ENCODE data around the gene PCOLCE2.

PCOLCE2 gene

GRCh38 chr3:142904639-142905436 is 16.0 kb upstream of the PCOLCE2 start:
- POLR2A ChIA-PET: no interaction called here
- TF ChIP-seq SP1 (IDR thresholded peaks at IDR 0.05): no peak
- no peak for TF ChIP-seq SUZ12 (IDR thresholded peaks at IDR 0.05)
- no peak for TF ChIP-seq L3MBTL2 (conservative IDR thresholded peaks at IDR 0.05)
- no peak for TF ChIP-seq FOXK2 (IDR thresholded peaks at IDR 0.05)
- no peak for TF ChIP-seq ELF4 (IDR thresholded peaks at IDR 0.05)
- TF ChIP-seq NFRKB (IDR thresholded peaks at IDR 0.05): no peak
- no peak for TF ChIP-seq ARNT (IDR thresholded peaks at IDR 0.05)
- no peak for TF ChIP-seq HDGF (IDR thresholded peaks at IDR 0.05; ENCODE audit: borderline replicate concordance)
- no peak for TF ChIP-seq PKNOX1 (IDR thresholded peaks at IDR 0.05)
- TF ChIP-seq LEF1 (IDR thresholded peaks at IDR 0.05; ENCODE audit: borderline replicate concordance): no peak
- no peak for TF ChIP-seq ZNF384 (IDR thresholded peaks at IDR 0.05)
- TF ChIP-seq FOXM1 (IDR thresholded peaks at IDR 0.05; ENCODE audit: borderline replicate concordance): no peak
- TF ChIP-seq CTBP1 (IDR thresholded peaks at IDR 0.05; ENCODE audit: borderline replicate concordance): no peak
- TF ChIP-seq BHLHE40 (IDR thresholded peaks at IDR 0.05; ENCODE audit: borderline replicate concordance): no peak
- TF ChIP-seq FOXA1 (IDR thresholded peaks at IDR 0.05): no peak
- TF ChIP-seq TARDBP (IDR thresholded peaks at IDR 0.05): no peak
- CTCF ChIA-PET: interaction anchor here (1.2 kb wide), 1 partner anchor 76 kb away, joined by 8 read pairs; no protein-coding TSS in a partner anchor
- peak; percentile 39 for DNase-seq (ENCODE audit: extremely low spot score)

- POLR2A ChIA-PET: no interaction called here
- no peak for DNase-seq (ENCODE audit: extremely low spot score)
Observed at GRCh38 chr3:142902356-142902755, 13.5 kb upstream of the PCOLCE2 start.

GRCh38 chr3:142898346-142899213 is 9.7 kb upstream of the PCOLCE2 start:
- no peak for TF ChIP-seq BHLHE40 (IDR thresholded peaks at IDR 0.05; ENCODE audit: borderline replicate concordance)
- TF ChIP-seq ARNT (IDR thresholded peaks at IDR 0.05): no peak
- TF ChIP-seq CTBP1 (IDR thresholded peaks at IDR 0.05; ENCODE audit: borderline replicate concordance): no peak
- TF ChIP-seq TARDBP (IDR thresholded peaks at IDR 0.05): no peak
- TF ChIP-seq L3MBTL2 (conservative IDR thresholded peaks at IDR 0.05): no peak
- no peak for TF ChIP-seq ELF4 (IDR thresholded peaks at IDR 0.05)
- TF ChIP-seq LEF1 (IDR thresholded peaks at IDR 0.05; ENCODE audit: borderline replicate concordance): no peak
- no peak for TF ChIP-seq HDGF (IDR thresholded peaks at IDR 0.05; ENCODE audit: borderline replicate concordance)
- no peak for TF ChIP-seq FOXK2 (IDR thresholded peaks at IDR 0.05)
- no peak for TF ChIP-seq SUZ12 (IDR thresholded peaks at IDR 0.05)
- ChIA-PET CTCF (no interaction called here), POLR2A (interaction anchor here (1.9 kb wide), 1 partner anchor 11 kb away, joined by 5 read pairs; no protein-coding TSS in a partner anchor)
- no peak for DNase-seq (ENCODE audit: extremely low spot score)

More at GRCh38 chr3:142902356-142902755, 13.5 kb upstream of the PCOLCE2 start:
- no peak for TF ChIP-seq SP1 (IDR thresholded peaks at IDR 0.05)
- no peak for TF ChIP-seq PKNOX1 (IDR thresholded peaks at IDR 0.05)
- no peak for TF ChIP-seq FOXK2 (IDR thresholded peaks at IDR 0.05)
- no peak for TF ChIP-seq ARNT (IDR thresholded peaks at IDR 0.05)
- TF ChIP-seq FOXM1 (IDR thresholded peaks at IDR 0.05; ENCODE audit: borderline replicate concordance): no peak
- no peak for TF ChIP-seq LEF1 (IDR thresholded peaks at IDR 0.05; ENCODE audit: borderline replicate concordance)
- TF ChIP-seq L3MBTL2 (conservative IDR thresholded peaks at IDR 0.05): no peak
- TF ChIP-seq ELF4 (IDR thresholded peaks at IDR 0.05): no peak
- no peak for TF ChIP-seq ZNF384 (IDR thresholded peaks at IDR 0.05)
- no peak for TF ChIP-seq TARDBP (IDR thresholded peaks at IDR 0.05)
- no peak for TF ChIP-seq NFRKB (IDR thresholded peaks at IDR 0.05)
- no peak for TF ChIP-seq FOXA1 (IDR thresholded peaks at IDR 0.05)
- TF ChIP-seq BHLHE40 (IDR thresholded peaks at IDR 0.05; ENCODE audit: borderline replicate concordance): no peak
- no peak for TF ChIP-seq HDGF (IDR thresholded peaks at IDR 0.05; ENCODE audit: borderline replicate concordance)
- no peak for TF ChIP-seq SUZ12 (IDR thresholded peaks at IDR 0.05)
- no peak for TF ChIP-seq CTBP1 (IDR thresholded peaks at IDR 0.05; ENCODE audit: borderline replicate concordance)
- CTCF ChIA-PET: interaction anchor here (0.8 to 1.7 kb wide), 2 partner anchors 72 to 73 kb away, joined by 3 to 4 read pairs; no protein-coding TSS in a partner anchor

- ChIA-PET CTCF (no interaction called here), POLR2A (interaction anchor here (1.9 kb wide), 1 partner anchor 10 kb away, joined by 5 read pairs; no protein-coding TSS in a partner anchor)
- no peak for DNase-seq (ENCODE audit: extremely low spot score)
- TF ChIP-seq CTBP1 (IDR thresholded peaks at IDR 0.05; ENCODE audit: borderline replicate concordance) (no peak), ELF4 (IDR thresholded peaks at IDR 0.05) (no peak), ZNF384 (IDR thresholded peaks at IDR 0.05) (no peak), LEF1 (IDR thresholded peaks at IDR 0.05; ENCODE audit: borderline replicate concordance) (no peak), FOXK2 (IDR thresholded peaks at IDR 0.05) (no peak), SP1 (IDR thresholded peaks at IDR 0.05) (no peak), FOXM1 (IDR thresholded peaks at IDR 0.05; ENCODE audit: borderline replicate concordance) (no peak), PKNOX1 (IDR thresholded peaks at IDR 0.05) (no peak)
Observed at GRCh38 chr3:142897807-142898206, 8.9 kb upstream of the PCOLCE2 start.

GRCh38 chr3:142896996-142897395 is 8.1 kb upstream of the PCOLCE2 start:
- CTCF ChIA-PET: no interaction called here
- TF ChIP-seq SP1 (IDR thresholded peaks at IDR 0.05) (no peak), LEF1 (IDR thresholded peaks at IDR 0.05; ENCODE audit: borderline replicate concordance) (no peak), FOXA1 (IDR thresholded peaks at IDR 0.05) (no peak), ELF4 (IDR thresholded peaks at IDR 0.05) (no peak)

More at GRCh38 chr3:142896996-142897395, 8.1 kb upstream of the PCOLCE2 start:
- POLR2A ChIA-PET: interaction anchor here (1.9 kb wide), 1 partner anchor 10 kb away, joined by 5 read pairs; no protein-coding TSS in a partner anchor
- no peak for DNase-seq (ENCODE audit: extremely low spot score)

All from HEK293T (cell line).